Activated CD8-positive, alpha-beta memory T cell treated with anti-CD3 and anti-CD28 coated beads, Interleukin-2, amount 10 ng/mL, durations not matched to agents 7 days and 5 days (primary cell): ENCODE results near the gene ATP6V1G1. TPM values are rescaled to one million over a fixed set of nuclear protein-coding genes. Genes with fewer than 3 reads are reported as not detected.

Experiments
- total RNA-seq, 2 experiments: library from RNA; stranded (reverse); gene quantifications; one replicate each; pipeline ENCODE4 v1.2.3, GENCODE V29; 2021

The ATP6V1G1 gene
- total RNA-seq, 2 experiments from 2014 or later, result 62.4 to 66.7 TPM

Other genes with a start within 250 kb of the ATP6V1G1 start
- 100 to 1,000 TPM; 432 to 500 TPM for gene AKNA, start 199.8 kb upstream of the ATP6V1G1 start, total RNA-seq
- 10 to 100 TPM in 1 of 2 experiments, 1 to 10 TPM in 1; 6.5 to 12.4 TPM for gene WHRN, start 82.3 kb upstream of the ATP6V1G1 start, total RNA-seq
- 10 to 100 TPM; 19.7 to 21.5 TPM for gene TMEM268, start 23.5 kb downstream of the ATP6V1G1 start, total RNA-seq
- not detected for gene TEX53, start 70.0 kb downstream of the ATP6V1G1 start, total RNA-seq
- 1 to 10 TPM in 1 of 2 experiments, under 1 TPM in 1; 0.73 to 1.6 TPM for gene TEX48, start 94.4 kb downstream of the ATP6V1G1 start, total RNA-seq
- under 1 TPM; 0.06 to 0.16 TPM for gene TNFSF15, start 218.3 kb downstream of the ATP6V1G1 start, total RNA-seq